A549 (cell line): ENCODE measurements around the gene EMC8. TPM values are rescaled to one million over a fixed set of nuclear protein-coding genes. Genes with fewer than 3 reads are reported as not detected.

Experiments used
- ATAC-seq, 2 experiments: fragments of 200-7000 bp in 1 of 2; fragments of >200 bp in 1 of 2; cut with Nextera tagmentation in 1 of 2; cut with Tn5 transposase in 1 of 2; 3 replicates each; pipeline versions ENCODE4 v1.8.0 to v1.9.1; 2018 to 2020; ENCODE audit warnings: mild to moderate bottlenecking in 1 of 2, moderate library complexity in 1 of 2
- CTCF ChIA-PET: fragments of 300-600 bp; sonication (Branson Sonifier 250); formaldehyde crosslinking; extraction: SDS; loops from one replicate; lab custom pipeline; 2021; ENCODE audit warnings: antibody characterized with exemption, inconsistent platforms; lab: Yijun Ruan, JAX
- POLR2A ChIA-PET: fragments of 350-600 bp; formaldehyde crosslinking; extraction: SDS; loops from one replicate; lab custom pipeline; 2021; ENCODE audit warnings: antibody characterized with exemption, inconsistent platforms; lab: Yijun Ruan, JAX
- DNase-seq, 2 experiments: peaks; one replicate each; pipeline versions ENCODE4 v3.0.0 to v3.0.0-alpha.2; 2011 to 2016; ENCODE audit warnings: low read depth in 1 of 2, low spot score in 1 of 2
- FAIRE-seq: peaks from 2 replicates; lab custom pipeline; 2011; peaks lifted over from hg19 to GRCh38; lab: Jason Lieb, UNC
- H3K27ac ChIP-seq, 2 experiments: fragments of >200 bp; sonication (Bioruptor Twin); formaldehyde crosslinking; 3 replicates each; pipeline ENCODE4 v1.5.1; 2016 to 2017
- H3K4me1 ChIP-seq: fragments of >200 bp; sonication (Bioruptor Twin); formaldehyde crosslinking; 3 replicates; pipeline ENCODE4 v1.6.1; 2016
- H3K4me2 ChIP-seq: fragments of >200 bp; sonication (Bioruptor Twin); formaldehyde crosslinking; 3 replicates; pipeline ENCODE4 v1.6.1; 2016
- H3K4me3 ChIP-seq: fragments of >200 bp; sonication (Bioruptor Twin); formaldehyde crosslinking; 3 replicates; pipeline ENCODE4 v1.5.1; 2016
- H3K9me3 ChIP-seq: fragments of >200 bp; sonication (Bioruptor Twin); formaldehyde crosslinking; 3 replicates; pipeline ENCODE4 v1.6.1; 2016
- ATOH8 ChIP-seq: fragments of 250-450 bp; sonication (Bioruptor Pico); IDR thresholded peaks from 2 replicates; pipeline ENCODE4 v1.5.0; 2020; ENCODE audit warnings: low read depth, mild to moderate bottlenecking, moderate library complexity
- BHLHE40 ChIP-seq: IDR thresholded peaks from 2 replicates; pipeline ENCODE4 v1.6.1; 2012; ENCODE audit warnings: low read depth, low read length, inconsistent platforms
- CBX8 ChIP-seq: fragments of 200-600 bp; sonication (generic); IDR thresholded peaks from 2 replicates; pipeline ENCODE4 v1.6.1; 2016
- CEBPB ChIP-seq, 2 experiments: fragments of >200 bp in 1 of 2; sonication (Bioruptor Twin) in 1 of 2; formaldehyde crosslinking in 1 of 2; IDR thresholded peaks; 2 replicates each; pipeline ENCODE4 v1.6.1; 2012 to 2016
- CHD4 ChIP-seq: fragments of 200-600 bp; sonication (generic); IDR thresholded peaks from 2 replicates; pipeline ENCODE4 v1.6.1; 2016; ENCODE audit warnings: antibody characterized with exemption, mild to moderate bottlenecking, borderline replicate concordance
- EHF ChIP-seq: fragments of 250-450 bp; sonication (Bioruptor Pico); IDR thresholded peaks from 2 replicates; pipeline ENCODE4 v1.5.0; 2020; ENCODE audit warnings: mild to moderate bottlenecking
- ELK1 ChIP-seq: fragments of 150-350 bp; IDR thresholded peaks from 2 replicates; pipeline ENCODE4 v1.6.1; 2014; ENCODE audit warnings: low read depth, mild to moderate bottlenecking, low read length
- FOXS1 ChIP-seq: fragments of 250-450 bp; sonication (Bioruptor Pico); IDR thresholded peaks from 2 replicates; pipeline ENCODE4 v1.5.0; 2020; ENCODE audit warnings: mild to moderate bottlenecking, moderate library complexity
- HDAC2 ChIP-seq: fragments of 200-600 bp; sonication (generic); IDR thresholded peaks from 2 replicates; pipeline ENCODE4 v1.6.1; 2016
- HOXA7 ChIP-seq: fragments of 250-450 bp; sonication (Bioruptor Pico); IDR thresholded peaks from 2 replicates; pipeline ENCODE4 v1.5.0; 2020; ENCODE audit warnings: mild to moderate bottlenecking, moderate library complexity
- HOXB5 ChIP-seq: fragments of 250-450 bp; sonication (Bioruptor Pico); IDR thresholded peaks from 2 replicates; pipeline ENCODE4 v1.5.0; 2020; ENCODE audit warnings: mild to moderate bottlenecking, moderate library complexity
- JUN ChIP-seq, 2 experiments: fragments of >200 bp; sonication (Bioruptor Twin); formaldehyde crosslinking; IDR thresholded peaks; 2 replicates in 1 of 2; 3 replicates in 1 of 2; pipeline ENCODE4 v1.6.1; 2016 to 2017
- JUNB ChIP-seq: fragments of >200 bp; sonication (Bioruptor Twin); formaldehyde crosslinking; IDR thresholded peaks from 2 replicates; pipeline ENCODE4 v1.6.1; 2016
- KDM1A ChIP-seq: fragments of 200-600 bp; sonication (generic); IDR thresholded peaks from 2 replicates; pipeline ENCODE4 v1.6.1; 2016; ENCODE audit warnings: low read depth, mild to moderate bottlenecking
- KDM5A ChIP-seq: fragments of 200-600 bp; sonication (generic); IDR thresholded peaks from 2 replicates; pipeline ENCODE4 v1.6.1; 2016; ENCODE audit warnings: antibody characterized with exemption, mild to moderate bottlenecking
- MAFK ChIP-seq: fragments of 450-650 bp; IDR thresholded peaks from 2 replicates; pipeline ENCODE4 v1.6.1; 2014; ENCODE audit not compliant: partially characterized antibody
- MAX ChIP-seq: IDR thresholded peaks from 2 replicates; pipeline ENCODE4 v1.6.1; 2012
- MAZ ChIP-seq: fragments of 150-350 bp; IDR thresholded peaks from 2 replicates; pipeline ENCODE4 v1.6.1; 2014; ENCODE audit warnings: antibody characterized with exemption, low read depth, low read length, borderline replicate concordance
- NR3C1 ChIP-seq: fragments of >200 bp; sonication (Bioruptor Twin); formaldehyde crosslinking; IDR thresholded peaks from 3 replicates; pipeline ENCODE4 v1.6.1; 2017
- PHF8 ChIP-seq: fragments of 200-600 bp; sonication (generic); IDR thresholded peaks from 2 replicates; pipeline ENCODE4 v1.6.1; 2016; ENCODE audit warnings: low read depth, mild to moderate bottlenecking, antibody characterized with exemption, moderate library complexity, borderline replicate concordance
- POLR2AphosphoS2 ChIP-seq: conservative IDR thresholded peaks from 2 replicates; pipeline ENCODE4 v1.6.1; 2012; ENCODE audit warnings: low read length, improper control_type of control experiment, inconsistent platforms
- REST ChIP-seq: fragments of 200-600 bp; sonication (generic); IDR thresholded peaks from 2 replicates; pipeline ENCODE4 v1.6.1; 2016; ENCODE audit warnings: antibody characterized with exemption, mild to moderate bottlenecking, moderate library complexity
- RFX5 ChIP-seq: fragments of 450-650 bp; IDR thresholded peaks from 2 replicates; pipeline ENCODE4 v1.7.1; 2014; ENCODE audit warnings: antibody characterized with exemption, mild to moderate bottlenecking, moderate library complexity
- TFCP2L1 ChIP-seq: fragments of 250-450 bp; sonication (Bioruptor Pico); IDR thresholded peaks from 2 replicates; pipeline ENCODE4 v1.5.0; 2021; ENCODE audit warnings: mild to moderate bottlenecking
- TP53 ChIP-seq: fragments of 250-450 bp; sonication (Bioruptor Pico); IDR thresholded peaks from 2 replicates; pipeline ENCODE4 v1.5.0; 2021; ENCODE audit warnings: mild to moderate bottlenecking, moderate library complexity
- USF2 ChIP-seq: fragments of 450-650 bp; IDR thresholded peaks from 2 replicates; pipeline ENCODE4 v1.6.1; 2014; ENCODE audit warnings: antibody characterized with exemption
- ZFP36 ChIP-seq: fragments of 450-650 bp; IDR thresholded peaks from 2 replicates; pipeline ENCODE4 v1.6.1; 2014; ENCODE audit warnings: borderline replicate concordance; ENCODE audit not compliant: partially characterized antibody
- ZSCAN20 ChIP-seq: fragments of 250-450 bp; sonication (Bioruptor Pico); IDR thresholded peaks from 2 replicates; pipeline ENCODE4 v1.8.0; 2022; ENCODE audit warnings: mild to moderate bottlenecking, moderate library complexity
- WGBS: methylation state at CpG from one replicate; pipeline ENCODE4 v1.1.6; 2017; ENCODE audit errors: missing lambda C conversion rate; 5-methylcytosine and 5-hydroxymethylcytosine counted together
- polyA plus RNA-seq, 4 experiments: library from polyadenylated mRNA; depleted of rRNA in 3 of 4; stranded (reverse); fragments of >200 nt; fragmentation: RNase III in 1 of 4; extraction: RNeasy Plus Mini Kit Qiagen cat#74134 plus additional on column Dnase treatment in 1 of 4; gene quantifications; 2 replicates in 3 of 4; 3 replicates in 1 of 4; pipeline ENCODE4 v1.2.3, GENCODE V29; 2011 to 2017

Gene EMC8
- polyA plus RNA-seq, 2 of the 4 experiments (the other 2 are of a cell fraction), result 43.0 to 53.2 TPM

GRCh38 chr16:85738923-85739715 lies 60.2 kb downstream of the EMC8 start:
- no peak overlapping the region for H3K27ac ChIP-seq
- POLR2A ChIA-PET, result no interaction called here
- H3K4me2 ChIP-seq, result no peak overlapping the region
- no peaks in the 10 kb centered on the region for H3K9me3 ChIP-seq
- CTCF ChIA-PET, result interaction anchor here (1.1 to 15.5 kb wide), 4 partner anchors 16 to 79 kb away, joined by 3 to 130 read pairs (median 4); no protein-coding TSS in a partner anchor
- no peak overlapping the region for H3K4me3 ChIP-seq
- DNase-seq, result no peak
- no peaks in the 10 kb centered on the region for H3K4me1 ChIP-seq
- TF ChIP-seq FOXS1 (CRISPR knock-in tag), result no peak
- no peak for TF ChIP-seq MAX
- TF ChIP-seq PHF8, result no peak
- TF ChIP-seq HOXA7 (CRISPR knock-in tag), result no peak
- TF ChIP-seq CEBPB (IDR thresholded peaks at IDR 0.05), result no peak
- no peak for TF ChIP-seq USF2
- TF ChIP-seq TP53, result no peak
- no peak for TF ChIP-seq CBX8
- no peak for TF ChIP-seq KDM5A
- no peak for TF ChIP-seq HOXB5 (CRISPR knock-in tag)
- TF ChIP-seq MAFK, result no peak
- no peak for TF ChIP-seq RFX5
- no peak for TF ChIP-seq JUN (IDR thresholded peaks at IDR 0.05)
- TF ChIP-seq ATOH8 (CRISPR knock-in tag), result no peak
- TF ChIP-seq POLR2AphosphoS2, result no peak
- TF ChIP-seq NR3C1, result no peak
- no peak for TF ChIP-seq ELK1
- no peak for TF ChIP-seq TFCP2L1
- TF ChIP-seq, all 56 proteins: peak for 0
- WGBS, result 79% methylated on average over 12 of the region's 13 CpGs
- ATAC-seq (no peak), FAIRE-seq (no peak)

- H3K9me3 ChIP-seq, result no peaks in the 10 kb centered on the region
- no peak overlapping the region for H3K27ac ChIP-seq
- FAIRE-seq (no peak), DNase-seq (no peak), ATAC-seq (no peak)
- no peak overlapping the region for H3K4me2 ChIP-seq
- TF ChIP-seq KDM1A (no peak), ZSCAN20 (no peak), HDAC2 (no peak), CHD4 (no peak), MAZ (no peak), BHLHE40 (no peak), JUNB (no peak), ZFP36 (no peak), REST (no peak), HOXA7 (CRISPR knock-in tag) (no peak), PHF8 (no peak), EHF (no peak)
- 90% methylated on average over 9 of the region's 9 CpGs for WGBS
- no peaks in the 10 kb centered on the region for H3K4me1 ChIP-seq
- CTCF ChIA-PET, result interaction anchor here (0.7 to 15.5 kb wide), 7 partner anchors 10 to 834 kb away, joined by 3 to 130 read pairs (median 4); no protein-coding TSS in a partner anchor
- no peak overlapping the region for H3K4me3 ChIP-seq
- POLR2A ChIA-PET, result no interaction called here
These were observed 62.4 kb downstream of the EMC8 start for GRCh38 chr16:85736921-85737320.
